IMR-90 (cell line): ENCODE results near the gene ABCD1.

Experiments
- CHD1 ChIP-seq: IDR thresholded peaks from 2 replicates; pipeline ENCODE4 v1.6.1; 2012; ENCODE audit warnings: low read depth, low read length, improper control_type of control experiment
- CTCF ChIP-seq: conservative IDR thresholded peaks from 2 replicates; pipeline ENCODE4 v1.5.1; 2012; ENCODE audit warnings: mild to moderate bottlenecking, low read depth, low read length, improper control_type of control experiment
- ELK1 ChIP-seq: fragments of 150-350 bp; IDR thresholded peaks from 2 replicates; pipeline ENCODE4 v1.6.1; 2016; ENCODE audit warnings: low read depth, mild to moderate bottlenecking, low read length, moderate library complexity, borderline replicate concordance
- FOS ChIP-seq: fragments of 150-350 bp; IDR thresholded peaks from 2 replicates; pipeline ENCODE4 v1.6.1; 2016; ENCODE audit warnings: low read depth, low read length
- POLR2A ChIP-seq: IDR thresholded peaks from 2 replicates; pipeline ENCODE4 v1.6.1; 2012; ENCODE audit warnings: mild to moderate bottlenecking, low read depth, low read length
- RCOR1 ChIP-seq: IDR thresholded peaks from 2 replicates; pipeline ENCODE4 v1.6.1; 2012; ENCODE audit warnings: mild to moderate bottlenecking, low read length, improper control_type of control experiment; ENCODE audit not compliant: insufficient replicate concordance
- RFX5 ChIP-seq: IDR thresholded peaks from 2 replicates; pipeline ENCODE4 v1.8.0; 2012; ENCODE audit warnings: low read depth, mild to moderate bottlenecking, low read length, moderate library complexity

GRCh38 chrX:153740631-153741222 is 16.1 kb downstream of the ABCD1 start:
- TF ChIP-seq RFX5 (no peak), CTCF (no peak), POLR2A (no peak), FOS (no peak), ELK1 (no peak), RCOR1 (no peak), CHD1 (no peak)
